SK-N-SH treated with all-trans-retinoic acid at 6 μM for 48 hours (cell line): ENCODE data around the gene MZT1.

ENCODE experiments used
- ARNTL ChIP-seq: fragments of 450-650 bp; formaldehyde crosslinking; IDR thresholded peaks from 2 replicates; pipeline ENCODE4 v1.5.0; 2020; ENCODE audit warnings: low read depth, mild to moderate bottlenecking, moderate library complexity, borderline replicate concordance
- ISL1 ChIP-seq: fragments of 250-450 bp; sonication (Bioruptor Pico); IDR thresholded peaks from 2 replicates; pipeline ENCODE4 v2.1.2; 2022; ENCODE audit warnings: mild to moderate bottlenecking, moderate library complexity
- TOX ChIP-seq: fragments of 250-450 bp; sonication (Bioruptor Pico); IDR thresholded peaks from 2 replicates; pipeline ENCODE4 v1.8.0; 2021; ENCODE audit warnings: mild to moderate bottlenecking, moderate library complexity, borderline replicate concordance
- ZNF8 ChIP-seq: fragments of 450-650 bp; formaldehyde crosslinking; IDR thresholded peaks from 2 replicates; pipeline ENCODE4 v1.5.0; 2020; ENCODE audit warnings: mild to moderate bottlenecking, moderate library complexity
- TF ChIP-seq, protein P1 (sequence below): fragments of 250-450 bp; sonication (Bioruptor Pico); IDR thresholded peaks from 2 replicates; pipeline ENCODE4 v1.8.0; 2020; ENCODE audit warnings: mild to moderate bottlenecking, moderate library complexity, borderline replicate concordance
- TF ChIP-seq, protein P2 (sequence below): fragments of 250-450 bp; sonication (Bioruptor Pico); IDR thresholded peaks from 2 replicates; pipeline ENCODE4 v1.5.0; 2020; ENCODE audit warnings: mild to moderate bottlenecking, moderate library complexity

DNA sequence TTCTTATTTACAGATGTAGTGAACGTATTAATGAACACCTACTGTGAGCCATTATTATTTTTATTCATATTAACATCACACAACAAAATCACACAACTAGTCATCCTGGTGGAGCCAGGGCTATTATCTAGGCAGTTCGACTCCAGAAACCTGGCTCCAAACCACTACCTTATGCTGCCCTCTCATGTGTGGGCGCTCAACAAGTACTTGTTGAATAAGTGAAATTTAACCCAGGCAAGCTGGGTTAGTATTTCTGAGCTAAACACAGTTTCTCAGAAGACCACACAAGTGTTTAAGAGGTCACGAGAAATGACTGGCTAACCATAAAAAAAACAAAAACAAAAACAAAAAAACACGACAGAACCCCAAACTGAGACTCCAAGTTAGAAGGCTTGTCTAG, 33.6 kb downstream of the MZT1 start:
- no peak for TF ChIP-seq ZNF8
- no peak for TF ChIP-seq ARNTL (CRISPR knock-in tag)
- TF ChIP-seq, protein P1, sequence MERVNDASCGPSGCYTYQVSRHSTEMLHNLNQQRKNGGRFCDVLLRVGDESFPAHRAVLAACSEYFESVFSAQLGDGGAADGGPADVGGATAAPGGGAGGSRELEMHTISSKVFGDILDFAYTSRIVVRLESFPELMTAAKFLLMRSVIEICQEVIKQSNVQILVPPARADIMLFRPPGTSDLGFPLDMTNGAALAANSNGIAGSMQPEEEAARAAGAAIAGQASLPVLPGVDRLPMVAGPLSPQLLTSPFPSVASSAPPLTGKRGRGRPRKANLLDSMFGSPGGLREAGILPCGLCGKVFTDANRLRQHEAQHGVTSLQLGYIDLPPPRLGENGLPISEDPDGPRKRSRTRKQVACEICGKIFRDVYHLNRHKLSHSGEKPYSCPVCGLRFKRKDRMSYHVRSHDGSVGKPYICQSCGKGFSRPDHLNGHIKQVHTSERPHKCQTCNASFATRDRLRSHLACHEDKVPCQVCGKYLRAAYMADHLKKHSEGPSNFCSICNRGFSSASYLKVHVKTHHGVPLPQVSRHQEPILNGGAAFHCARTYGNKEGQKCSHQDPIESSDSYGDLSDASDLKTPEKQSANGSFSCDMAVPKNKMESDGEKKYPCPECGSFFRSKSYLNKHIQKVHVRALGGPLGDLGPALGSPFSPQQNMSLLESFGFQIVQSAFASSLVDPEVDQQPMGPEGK (CRISPR knock-in tag) = no peak
- TF ChIP-seq TOX = no peak
- TF ChIP-seq, protein P2, sequence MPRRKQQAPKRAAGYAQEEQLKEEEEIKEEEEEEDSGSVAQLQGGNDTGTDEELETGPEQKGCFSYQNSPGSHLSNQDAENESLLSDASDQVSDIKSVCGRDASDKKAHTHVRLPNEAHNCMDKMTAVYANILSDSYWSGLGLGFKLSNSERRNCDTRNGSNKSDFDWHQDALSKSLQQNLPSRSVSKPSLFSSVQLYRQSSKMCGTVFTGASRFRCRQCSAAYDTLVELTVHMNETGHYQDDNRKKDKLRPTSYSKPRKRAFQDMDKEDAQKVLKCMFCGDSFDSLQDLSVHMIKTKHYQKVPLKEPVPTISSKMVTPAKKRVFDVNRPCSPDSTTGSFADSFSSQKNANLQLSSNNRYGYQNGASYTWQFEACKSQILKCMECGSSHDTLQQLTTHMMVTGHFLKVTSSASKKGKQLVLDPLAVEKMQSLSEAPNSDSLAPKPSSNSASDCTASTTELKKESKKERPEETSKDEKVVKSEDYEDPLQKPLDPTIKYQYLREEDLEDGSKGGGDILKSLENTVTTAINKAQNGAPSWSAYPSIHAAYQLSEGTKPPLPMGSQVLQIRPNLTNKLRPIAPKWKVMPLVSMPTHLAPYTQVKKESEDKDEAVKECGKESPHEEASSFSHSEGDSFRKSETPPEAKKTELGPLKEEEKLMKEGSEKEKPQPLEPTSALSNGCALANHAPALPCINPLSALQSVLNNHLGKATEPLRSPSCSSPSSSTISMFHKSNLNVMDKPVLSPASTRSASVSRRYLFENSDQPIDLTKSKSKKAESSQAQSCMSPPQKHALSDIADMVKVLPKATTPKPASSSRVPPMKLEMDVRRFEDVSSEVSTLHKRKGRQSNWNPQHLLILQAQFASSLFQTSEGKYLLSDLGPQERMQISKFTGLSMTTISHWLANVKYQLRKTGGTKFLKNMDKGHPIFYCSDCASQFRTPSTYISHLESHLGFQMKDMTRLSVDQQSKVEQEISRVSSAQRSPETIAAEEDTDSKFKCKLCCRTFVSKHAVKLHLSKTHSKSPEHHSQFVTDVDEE (CRISPR knock-in tag) = no peak
- TF ChIP-seq ISL1 (CRISPR knock-in tag) = no peak
